NB4 (cell line): ENCODE data around the gene RSPO1.

Source experiments
- TF ChIP-seq, protein P1 (sequence below): IDR thresholded peaks from one replicate; pipeline ENCODE4 v1.5.1; 2012; ENCODE audit warnings: low read depth, low read length
- TF ChIP-seq, protein P2 (sequence below): IDR thresholded peaks from 2 replicates; pipeline ENCODE4 v1.6.1; 2011; ENCODE audit warnings: low read depth, low read length

GRCh38 chr1:37602750-37603694, 31.7 kb downstream of the RSPO1 start:
- TF ChIP-seq, protein P1, sequence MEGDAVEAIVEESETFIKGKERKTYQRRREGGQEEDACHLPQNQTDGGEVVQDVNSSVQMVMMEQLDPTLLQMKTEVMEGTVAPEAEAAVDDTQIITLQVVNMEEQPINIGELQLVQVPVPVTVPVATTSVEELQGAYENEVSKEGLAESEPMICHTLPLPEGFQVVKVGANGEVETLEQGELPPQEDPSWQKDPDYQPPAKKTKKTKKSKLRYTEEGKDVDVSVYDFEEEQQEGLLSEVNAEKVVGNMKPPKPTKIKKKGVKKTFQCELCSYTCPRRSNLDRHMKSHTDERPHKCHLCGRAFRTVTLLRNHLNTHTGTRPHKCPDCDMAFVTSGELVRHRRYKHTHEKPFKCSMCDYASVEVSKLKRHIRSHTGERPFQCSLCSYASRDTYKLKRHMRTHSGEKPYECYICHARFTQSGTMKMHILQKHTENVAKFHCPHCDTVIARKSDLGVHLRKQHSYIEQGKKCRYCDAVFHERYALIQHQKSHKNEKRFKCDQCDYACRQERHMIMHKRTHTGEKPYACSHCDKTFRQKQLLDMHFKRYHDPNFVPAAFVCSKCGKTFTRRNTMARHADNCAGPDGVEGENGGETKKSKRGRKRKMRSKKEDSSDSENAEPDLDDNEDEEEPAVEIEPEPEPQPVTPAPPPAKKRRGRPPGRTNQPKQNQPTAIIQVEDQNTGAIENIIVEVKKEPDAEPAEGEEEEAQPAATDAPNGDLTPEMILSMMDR = peak; percentile 81
- TF ChIP-seq, protein P2, sequence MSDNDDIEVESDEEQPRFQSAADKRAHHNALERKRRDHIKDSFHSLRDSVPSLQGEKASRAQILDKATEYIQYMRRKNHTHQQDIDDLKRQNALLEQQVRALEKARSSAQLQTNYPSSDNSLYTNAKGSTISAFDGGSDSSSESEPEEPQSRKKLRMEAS = no peak
